ENCODE results near the gene CYP51A1. TPM values are rescaled to one million over a fixed set of nuclear protein-coding genes. Genes with fewer than 3 reads are reported as not detected.
"Not testable (repeated sequence)": the region's sequence is repeated elsewhere in the genome, so short reads cannot be mapped to it uniquely, and the experiment has no call there.

Gene CYP51A1
- total RNA-seq, 3 donors from 2014 or later (not counting 1 experiment from before 2014, with no cell fraction given): 37.2 to 53.0 (median 49.3) TPM

DNA sequence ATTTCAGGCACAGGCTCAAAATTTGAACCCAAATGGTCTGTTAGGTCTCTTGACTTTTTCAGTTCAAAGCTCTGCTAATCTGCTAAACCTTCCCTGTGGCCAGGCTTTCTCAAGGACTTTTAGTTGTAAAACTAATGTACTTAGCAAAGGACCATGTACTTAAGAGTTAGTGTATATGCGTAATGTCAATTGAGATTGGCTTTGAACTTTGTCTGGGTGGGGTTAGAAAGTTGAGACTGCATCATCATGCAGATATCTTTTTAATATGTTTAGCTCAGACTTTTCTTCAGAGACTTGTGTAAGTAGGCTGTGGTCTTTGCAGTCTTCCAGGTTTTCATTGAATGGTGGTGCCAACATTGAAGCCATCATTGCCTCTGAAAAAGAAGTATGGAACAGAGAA lies 33.7 kb downstream of the CYP51A1 start:
- no peaks in the 10 kb centered on the region for H3K27me3 Mint-ChIP-seq (ENCODE audit: low read depth in 2 of 2)
- no peak for DNase-seq
- H3K27me3 ChIP-seq (ENCODE audit: control insufficient read depth, insufficient read depth, low read length): no peaks in the 10 kb centered on the region
- TF ChIP-seq, protein P1, sequence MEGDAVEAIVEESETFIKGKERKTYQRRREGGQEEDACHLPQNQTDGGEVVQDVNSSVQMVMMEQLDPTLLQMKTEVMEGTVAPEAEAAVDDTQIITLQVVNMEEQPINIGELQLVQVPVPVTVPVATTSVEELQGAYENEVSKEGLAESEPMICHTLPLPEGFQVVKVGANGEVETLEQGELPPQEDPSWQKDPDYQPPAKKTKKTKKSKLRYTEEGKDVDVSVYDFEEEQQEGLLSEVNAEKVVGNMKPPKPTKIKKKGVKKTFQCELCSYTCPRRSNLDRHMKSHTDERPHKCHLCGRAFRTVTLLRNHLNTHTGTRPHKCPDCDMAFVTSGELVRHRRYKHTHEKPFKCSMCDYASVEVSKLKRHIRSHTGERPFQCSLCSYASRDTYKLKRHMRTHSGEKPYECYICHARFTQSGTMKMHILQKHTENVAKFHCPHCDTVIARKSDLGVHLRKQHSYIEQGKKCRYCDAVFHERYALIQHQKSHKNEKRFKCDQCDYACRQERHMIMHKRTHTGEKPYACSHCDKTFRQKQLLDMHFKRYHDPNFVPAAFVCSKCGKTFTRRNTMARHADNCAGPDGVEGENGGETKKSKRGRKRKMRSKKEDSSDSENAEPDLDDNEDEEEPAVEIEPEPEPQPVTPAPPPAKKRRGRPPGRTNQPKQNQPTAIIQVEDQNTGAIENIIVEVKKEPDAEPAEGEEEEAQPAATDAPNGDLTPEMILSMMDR (IDR thresholded peaks at IDR 0.05): no peak
- H3K4me1 ChIP-seq (ENCODE audit: control insufficient read depth, insufficient read depth, low read length): no peaks in the 10 kb centered on the region
- no peak overlapping the region for H3K4me3 ChIP-seq (ENCODE audit: low read length)
- no peaks in the 10 kb centered on the region for H3K9me3 Mint-ChIP-seq
- H3K36me3 Mint-ChIP-seq: peaks cover 26% of the 10 kb centered on the region
- 91% methylated on average over 1 of the region's 1 CpG for WGBS (ENCODE audit: insufficient coverage)
- H3K27ac Mint-ChIP-seq: no peak overlapping the region
- no peaks in the 10 kb centered on the region for H3K9me3 ChIP-seq (ENCODE audit: control insufficient read depth, insufficient read depth, low read length)
- no peak overlapping the region for H3K27ac ChIP-seq (ENCODE audit: low read length)
- H3K4me1 Mint-ChIP-seq: no peaks in the 10 kb centered on the region
- intact Hi-C loops (cut with micrococcal nuclease): no loop called here
- H3K36me3 ChIP-seq (ENCODE audit: control insufficient read depth, insufficient read depth, low read length): peaks cover 68% of the 10 kb centered on the region
- no peak overlapping the region for H3K4me3 Mint-ChIP-seq
- no peak for ATAC-seq

DNA sequence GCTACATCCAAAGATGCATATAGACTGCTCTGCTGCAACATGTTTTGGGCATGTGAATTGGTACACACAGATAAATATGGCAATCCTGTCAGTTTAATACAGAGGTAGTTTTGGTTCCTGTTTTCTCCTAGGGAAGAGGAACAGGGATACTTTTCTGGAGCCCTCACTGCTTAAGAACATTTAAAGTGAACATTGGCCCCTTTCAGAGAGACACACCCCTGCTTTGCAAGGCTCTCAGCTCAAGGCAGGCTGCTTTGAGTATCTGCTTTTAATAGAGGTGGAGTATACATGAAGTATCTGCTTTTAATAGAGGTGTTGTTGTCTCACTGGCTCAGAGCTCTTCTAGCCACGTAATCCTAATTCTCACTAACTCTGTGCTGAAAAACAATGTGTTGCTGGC lies 38.9 kb downstream of the CYP51A1 start:
- ATAC-seq (no peak), DNase-seq (no peak)
- H3K4me3 Mint-ChIP-seq: no peak overlapping the region
- no peaks in the 10 kb centered on the region for H3K9me3 Mint-ChIP-seq
- Histone ChIP-seq H3K36me3 (ENCODE audit: control insufficient read depth, insufficient read depth, low read length) (peaks cover 66% of the 10 kb centered on the region), H3K9me3 (ENCODE audit: control insufficient read depth, insufficient read depth, low read length) (no peaks in the 10 kb centered on the region), H3K27ac (ENCODE audit: low read length) (no peak overlapping the region), H3K4me1 (ENCODE audit: control insufficient read depth, insufficient read depth, low read length) (no peaks in the 10 kb centered on the region), H3K27me3 (ENCODE audit: control insufficient read depth, insufficient read depth, low read length) (no peaks in the 10 kb centered on the region), H3K4me3 (ENCODE audit: low read length) (no peak overlapping the region)
- H3K27me3 Mint-ChIP-seq (ENCODE audit: low read depth in 2 of 2): no peaks in the 10 kb centered on the region
- WGBS (ENCODE audit: insufficient coverage): 88% methylated on average over 1 of the region's 1 CpG
- TF ChIP-seq, protein P1 (IDR thresholded peaks at IDR 0.05): no peak
- intact Hi-C loops (cut with micrococcal nuclease): no loop called here
- peaks cover 26% of the 10 kb centered on the region for H3K36me3 Mint-ChIP-seq
- H3K27ac Mint-ChIP-seq: no peak overlapping the region
- no peaks in the 10 kb centered on the region for H3K4me1 Mint-ChIP-seq

DNA sequence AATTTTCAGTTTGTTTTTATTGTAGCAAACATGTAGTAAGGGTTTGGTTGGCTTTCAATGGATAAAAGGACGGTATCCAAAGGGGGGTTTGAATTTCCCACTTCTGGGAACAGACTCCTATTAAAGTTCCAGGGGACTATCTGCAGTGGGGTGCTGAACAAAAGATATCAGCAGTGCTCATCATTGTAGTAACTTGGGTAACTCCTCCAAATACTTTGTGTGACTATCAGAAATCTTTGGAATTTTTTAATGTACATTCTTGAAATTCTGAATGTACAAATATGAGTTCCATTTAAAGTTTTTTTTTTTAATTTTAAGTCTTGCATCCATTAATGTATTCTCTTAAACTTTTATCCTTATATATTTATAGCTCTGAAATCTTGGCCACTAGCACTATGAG lies 42.1 kb downstream of the CYP51A1 start:
- no peaks in the 10 kb centered on the region for H3K4me1 ChIP-seq (ENCODE audit: control insufficient read depth, insufficient read depth, low read length)
- no peaks in the 10 kb centered on the region for H3K27me3 Mint-ChIP-seq (ENCODE audit: low read depth in 2 of 2)
- no peak overlapping the region for H3K27ac ChIP-seq (ENCODE audit: low read length)
- no peaks in the 10 kb centered on the region for H3K4me1 Mint-ChIP-seq
- WGBS (ENCODE audit: insufficient coverage): 100% methylated on average over 1 of the region's 1 CpG
- no peak overlapping the region for H3K4me3 Mint-ChIP-seq
- intact Hi-C loops (cut with micrococcal nuclease): no loop called here
- H3K27me3 ChIP-seq (ENCODE audit: control insufficient read depth, insufficient read depth, low read length): no peaks in the 10 kb centered on the region
- H3K9me3 ChIP-seq (ENCODE audit: control insufficient read depth, insufficient read depth, low read length): no peaks in the 10 kb centered on the region
- peaks cover 58% of the 10 kb centered on the region for H3K36me3 ChIP-seq (ENCODE audit: control insufficient read depth, insufficient read depth, low read length)
- TF ChIP-seq, protein P1 (IDR thresholded peaks at IDR 0.05): no peak
- peaks cover 27% of the 10 kb centered on the region for H3K36me3 Mint-ChIP-seq
- H3K4me3 ChIP-seq (ENCODE audit: low read length): no peak overlapping the region
- no peaks in the 10 kb centered on the region for H3K9me3 Mint-ChIP-seq
- ATAC-seq (no peak), DNase-seq (no peak)
- no peak overlapping the region for H3K27ac Mint-ChIP-seq

DNA sequence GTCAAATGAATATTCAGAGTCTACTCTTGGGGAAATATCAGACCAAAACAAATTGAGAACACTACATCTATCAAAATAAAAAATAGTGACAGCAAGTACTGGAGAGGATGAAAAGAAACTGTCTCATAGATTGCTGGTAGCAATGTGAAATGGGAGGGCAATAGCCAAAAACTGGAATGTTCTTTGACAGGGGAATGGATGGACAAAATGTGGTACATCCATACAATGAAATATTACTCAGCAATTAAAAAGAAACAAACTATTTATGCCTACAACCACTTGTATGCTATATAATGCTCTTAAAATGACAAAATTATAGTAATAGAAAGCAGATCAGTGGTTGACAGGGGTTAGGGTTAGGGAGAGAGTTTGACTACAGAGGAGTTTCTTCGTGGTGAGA lies 46.0 kb downstream of the CYP51A1 start:
- WGBS (ENCODE audit: insufficient coverage): 100% methylated on average over 1 of the region's 1 CpG
- H3K36me3 Mint-ChIP-seq: peaks cover 25% of the 10 kb centered on the region

DNA sequence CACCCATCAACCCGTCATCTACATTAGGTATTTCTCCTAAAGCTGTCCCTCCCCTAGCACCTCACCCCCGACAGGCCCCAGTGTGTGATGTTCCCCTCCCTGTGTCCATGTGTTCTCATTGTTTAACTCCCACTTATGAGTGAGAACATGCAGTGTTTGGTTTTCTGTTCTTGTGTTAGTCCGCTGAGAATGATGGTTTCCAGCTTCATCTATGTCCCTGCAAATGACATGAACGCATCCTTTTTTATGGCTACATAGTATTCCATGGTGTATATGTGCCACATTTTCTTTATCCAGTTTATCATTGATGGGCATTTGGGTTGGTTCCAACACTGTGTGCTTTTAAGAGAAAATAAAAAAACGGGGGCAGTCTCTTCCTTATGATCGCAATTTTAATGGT lies 50.4 kb downstream of the CYP51A1 start:
- H3K4me1 Mint-ChIP-seq; H3K9me3 ChIP-seq (ENCODE audit: control insufficient read depth, insufficient read depth, low read length); H3K27me3 Mint-ChIP-seq (ENCODE audit: low read depth in 2 of 2); H3K27ac Mint-ChIP-seq; H3K4me3 ChIP-seq (ENCODE audit: low read length); H3K27me3 ChIP-seq (ENCODE audit: control insufficient read depth, insufficient read depth, low read length); DNase-seq; H3K27ac ChIP-seq (ENCODE audit: low read length); H3K4me3 Mint-ChIP-seq; H3K4me1 ChIP-seq (ENCODE audit: control insufficient read depth, insufficient read depth, low read length); intact Hi-C loops (cut with micrococcal nuclease); H3K9me3 Mint-ChIP-seq; ATAC-seq: not testable (repeated sequence)
- 100% methylated on average over 5 of the region's 6 CpGs for WGBS (ENCODE audit: insufficient coverage)
- H3K36me3 Mint-ChIP-seq: peaks cover 30% of the 10 kb centered on the region
- H3K36me3 ChIP-seq (ENCODE audit: control insufficient read depth, insufficient read depth, low read length): peaks cover 68% of the 10 kb centered on the region

More for the DNA sequence above, 46.0 kb downstream of the CYP51A1 start:
- no peak overlapping the region for H3K4me3 Mint-ChIP-seq
- no peak overlapping the region for H3K27ac Mint-ChIP-seq
- H3K4me1 ChIP-seq (ENCODE audit: control insufficient read depth, insufficient read depth, low read length): no peaks in the 10 kb centered on the region
- H3K36me3 ChIP-seq (ENCODE audit: control insufficient read depth, insufficient read depth, low read length): peaks cover 69% of the 10 kb centered on the region
- DNase-seq: no peak
- no peaks in the 10 kb centered on the region for H3K27me3 Mint-ChIP-seq (ENCODE audit: low read depth in 2 of 2)
- TF ChIP-seq, protein P1 (IDR thresholded peaks at IDR 0.05): no peak
- H3K9me3 ChIP-seq (ENCODE audit: control insufficient read depth, insufficient read depth, low read length): no peaks in the 10 kb centered on the region
- H3K4me3 ChIP-seq (ENCODE audit: low read length): no peak overlapping the region
- no peaks in the 10 kb centered on the region for H3K9me3 Mint-ChIP-seq
- no peaks in the 10 kb centered on the region for H3K4me1 Mint-ChIP-seq
- intact Hi-C loops (cut with micrococcal nuclease): no loop called here
- no peak overlapping the region for H3K27ac ChIP-seq (ENCODE audit: low read length)
- ATAC-seq: no peak
- H3K27me3 ChIP-seq (ENCODE audit: control insufficient read depth, insufficient read depth, low read length): no peaks in the 10 kb centered on the region

All from natural killer cell (primary cell).